SKM-1 treated with dmso at 0.1 percent for 144 hours (cell line): ENCODE measurements around the gene ZNF79.

ENCODE experiments used
- DNase-seq: peaks from one replicate; lab custom pipeline; 2025; ENCODE audit not compliant: unreplicated experiment; lab: John Stamatoyannopoulos, UW

ZNF79 gene

GRCh38 chr9:127398275-127398647 lies 25.9 kb upstream of the ZNF79 start:
- no peak for DNase-seq

GRCh38 chr9:127398715-127399400 lies 25.3 kb upstream of the ZNF79 start:
- no peak for DNase-seq

- DNase-seq, result no peak
These were observed 24.4 kb upstream of the ZNF79 start for GRCh38 chr9:127399736-127400269.

GRCh38 chr9:127402401-127403090 lies 21.6 kb upstream of the ZNF79 start:
- DNase-seq, result no peak

GRCh38 chr9:127403507-127404192 lies 20.5 kb upstream of the ZNF79 start:
- DNase-seq, result no peak

GRCh38 chr9:127404631-127405030 lies 19.6 kb upstream of the ZNF79 start:
- DNase-seq, result no peak

GRCh38 chr9:127405344-127406125 lies 18.6 kb upstream of the ZNF79 start:
- no peak for DNase-seq

GRCh38 chr9:127406799-127407491 lies 17.2 kb upstream of the ZNF79 start:
- DNase-seq, result no peak

GRCh38 chr9:127407492-127407843 lies 16.7 kb upstream of the ZNF79 start:
- no peak for DNase-seq

GRCh38 chr9:127411122-127411521 lies 13.1 kb upstream of the ZNF79 start:
- no peak for DNase-seq

GRCh38 chr9:127415141-127415540 lies 9.0 kb upstream of the ZNF79 start:
- no peak for DNase-seq

- DNase-seq, result no peak
These were observed 8.5 kb upstream of the ZNF79 start for GRCh38 chr9:127415657-127416056.

GRCh38 chr9:127417131-127418036 lies 6.8 kb upstream of the ZNF79 start:
- DNase-seq, result no peak

GRCh38 chr9:127418037-127418471 lies 6.1 kb upstream of the ZNF79 start:
- DNase-seq, result peak; percentile 36

GRCh38 chr9:127419348-127419747 lies 4.8 kb upstream of the ZNF79 start:
- DNase-seq, result no peak

GRCh38 chr9:127421057-127421456 lies 3.1 kb upstream of the ZNF79 start:
- no peak for DNase-seq

- DNase-seq, result no peak
These were observed 1.9 kb upstream of the ZNF79 start for GRCh38 chr9:127422133-127422782.

GRCh38 chr9:127422787-127423186 lies 1.4 kb upstream of the ZNF79 start:
- no peak for DNase-seq

- DNase-seq, result no peak
These were observed 677 bp upstream of the ZNF79 start for GRCh38 chr9:127423476-127423933.
